ENCODE results near the gene RNU1-3.
"Not testable (repeated sequence)": the region's sequence is repeated elsewhere in the genome, so short reads cannot be mapped to it uniquely, and the experiment has no call there.

DNA sequence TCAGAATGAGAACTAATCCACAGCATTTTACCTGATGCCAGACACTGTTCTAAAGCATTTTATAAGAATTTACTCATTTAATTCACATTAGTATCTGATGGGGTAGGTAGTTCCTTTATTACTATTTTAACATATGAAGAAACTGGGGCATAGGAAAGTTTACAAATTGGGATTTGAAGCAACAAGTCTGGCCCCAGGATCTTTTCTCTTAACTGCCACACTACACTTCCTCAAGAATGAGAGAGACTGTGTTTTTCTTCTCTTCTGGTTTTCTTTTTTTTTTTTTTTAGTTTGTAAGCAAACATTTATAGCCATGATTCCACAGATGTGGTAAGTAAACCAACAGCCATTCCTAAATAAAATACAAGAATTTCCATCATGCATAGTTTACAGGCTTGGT is 16.1 kb upstream of the RNU1-3 start:
- not testable (repeated sequence) for TF ChIP-seq EP300, POLR2A, POLR2AphosphoS5 (IDR thresholded peaks at IDR 0.05)
- TF ChIP-seq, protein P1, sequence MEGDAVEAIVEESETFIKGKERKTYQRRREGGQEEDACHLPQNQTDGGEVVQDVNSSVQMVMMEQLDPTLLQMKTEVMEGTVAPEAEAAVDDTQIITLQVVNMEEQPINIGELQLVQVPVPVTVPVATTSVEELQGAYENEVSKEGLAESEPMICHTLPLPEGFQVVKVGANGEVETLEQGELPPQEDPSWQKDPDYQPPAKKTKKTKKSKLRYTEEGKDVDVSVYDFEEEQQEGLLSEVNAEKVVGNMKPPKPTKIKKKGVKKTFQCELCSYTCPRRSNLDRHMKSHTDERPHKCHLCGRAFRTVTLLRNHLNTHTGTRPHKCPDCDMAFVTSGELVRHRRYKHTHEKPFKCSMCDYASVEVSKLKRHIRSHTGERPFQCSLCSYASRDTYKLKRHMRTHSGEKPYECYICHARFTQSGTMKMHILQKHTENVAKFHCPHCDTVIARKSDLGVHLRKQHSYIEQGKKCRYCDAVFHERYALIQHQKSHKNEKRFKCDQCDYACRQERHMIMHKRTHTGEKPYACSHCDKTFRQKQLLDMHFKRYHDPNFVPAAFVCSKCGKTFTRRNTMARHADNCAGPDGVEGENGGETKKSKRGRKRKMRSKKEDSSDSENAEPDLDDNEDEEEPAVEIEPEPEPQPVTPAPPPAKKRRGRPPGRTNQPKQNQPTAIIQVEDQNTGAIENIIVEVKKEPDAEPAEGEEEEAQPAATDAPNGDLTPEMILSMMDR (IDR thresholded peaks at IDR 0.05), result not testable (repeated sequence)

Measured in suprapubic skin (tissue), 4 donors.